ENCODE measurements around the gene ACTN4.
"Not testable (repeated sequence)": the region's sequence is repeated elsewhere in the genome, so short reads cannot be mapped to it uniquely, and the experiment has no call there.

Gene ACTN4

DNA sequence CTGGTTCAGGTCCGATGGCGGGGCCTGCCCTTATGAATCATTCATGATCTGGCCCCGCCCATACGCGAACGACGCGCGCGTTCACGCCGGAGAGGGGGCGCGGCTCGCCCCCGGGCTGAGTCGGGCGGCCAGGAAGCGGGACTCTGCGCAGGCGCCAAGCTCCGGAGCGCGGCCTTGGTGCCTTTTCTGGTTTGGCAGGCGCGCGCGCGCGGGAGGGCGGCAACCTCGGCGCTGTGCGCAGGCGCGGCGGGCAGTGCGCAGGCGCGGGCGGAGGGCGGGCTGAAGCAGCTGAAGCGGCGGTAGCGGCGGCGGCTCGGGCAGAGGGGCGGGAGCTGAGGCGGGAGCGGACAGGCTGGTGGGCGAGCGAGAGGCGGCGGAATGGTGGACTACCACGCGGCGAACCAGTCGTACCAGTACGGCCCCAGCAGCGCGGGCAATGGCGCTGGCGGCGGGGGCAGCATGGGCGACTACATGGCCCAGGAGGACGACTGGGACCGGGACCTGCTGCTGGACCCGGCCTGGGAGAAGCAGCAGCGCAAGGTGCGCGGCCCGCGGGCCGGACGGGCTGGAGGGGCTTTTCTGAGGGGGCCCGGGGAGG is at the start of gene ACTN4:
ACTN4 (plus strand) TSS at position 282 of the 598 bp plus-strand sequence; CDS start at position 379, 97 bp downstream.
- DNase-seq, result peak; percentile 93

DNA sequence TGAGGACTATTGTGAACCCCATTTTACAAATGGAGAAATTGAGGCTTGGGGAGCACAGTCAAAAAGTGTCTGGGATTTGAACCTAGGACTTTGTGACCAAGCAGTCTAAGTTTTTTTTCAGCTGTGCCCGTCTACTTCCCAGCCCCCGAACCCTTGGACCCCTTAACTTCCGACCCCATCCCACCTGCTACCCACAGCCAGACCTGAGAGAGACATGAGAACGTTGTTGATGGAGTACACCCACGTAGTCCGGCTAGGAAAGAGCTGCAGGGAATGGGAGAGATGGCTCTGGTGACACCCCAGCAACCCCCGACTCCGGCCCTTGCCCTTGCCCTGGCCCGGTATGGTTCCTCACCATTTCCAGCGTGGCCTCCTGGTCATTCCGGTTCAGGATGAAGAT is 47.7 kb upstream of the ACTN4 start:
- DNase-seq, result no peak

DNA sequence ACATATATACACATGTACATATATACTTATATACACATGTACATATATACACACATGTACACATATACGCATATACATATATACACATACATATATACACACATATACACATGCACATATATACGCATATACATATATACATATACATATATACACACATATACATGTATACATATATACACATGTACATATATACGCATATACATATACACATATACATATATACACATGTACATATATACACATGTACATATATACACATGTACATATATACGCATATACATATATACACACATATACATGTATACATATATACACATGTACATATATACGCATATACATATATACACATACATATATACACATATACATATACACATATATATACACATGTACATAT is 44.6 kb upstream of the ACTN4 start:
- DNase-seq, result not testable (repeated sequence)

- no peak for DNase-seq
Observed at GRCh38 chr19:38606131-38606530, 41.3 kb upstream of the ACTN4 start.

DNA sequence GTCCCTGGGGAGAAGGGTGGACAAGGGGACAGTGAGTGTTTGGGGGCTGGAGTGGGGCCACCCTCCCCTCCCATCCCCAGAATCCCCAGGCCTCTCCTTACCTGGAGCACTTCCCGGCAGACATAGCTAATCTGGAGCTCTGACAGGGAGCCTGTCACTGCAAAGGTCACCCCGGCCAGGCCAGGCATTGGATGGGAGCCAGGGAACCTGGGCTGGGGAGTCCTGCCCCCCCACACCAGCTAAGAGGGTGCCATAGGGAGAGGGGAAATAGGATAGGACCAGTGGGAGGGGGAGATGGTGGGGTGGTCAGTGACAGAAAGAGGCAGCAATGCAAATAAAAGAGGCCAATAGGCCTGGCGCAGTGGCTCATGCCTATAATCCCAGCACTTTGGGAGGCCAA is 33.2 kb upstream of the ACTN4 start:
- DNase-seq, result no peak

GRCh38 chr19:38615007-38615581 is 32.4 kb upstream of the ACTN4 start:
- DNase-seq, result no peak

DNA sequence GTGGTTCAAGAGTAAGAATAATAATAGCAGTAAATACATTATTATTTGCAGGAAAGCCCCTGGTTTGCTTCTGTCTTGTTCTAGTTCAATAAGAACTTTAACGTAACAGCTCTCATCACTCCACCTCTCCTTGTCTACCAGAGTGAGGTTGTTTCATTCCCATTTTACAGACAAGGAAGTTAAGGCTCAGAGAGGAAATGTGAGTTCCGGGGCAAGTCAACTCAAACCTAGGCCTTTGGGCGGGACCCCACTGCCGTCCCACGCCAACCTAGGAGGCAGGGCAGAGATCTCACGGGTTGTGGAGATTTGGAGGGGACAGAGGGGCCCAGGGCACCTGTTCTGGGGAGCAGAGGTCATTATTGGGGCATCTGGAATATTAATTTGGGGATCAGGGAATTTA is 31.2 kb upstream of the ACTN4 start:
- DNase-seq, result no peak

DNA sequence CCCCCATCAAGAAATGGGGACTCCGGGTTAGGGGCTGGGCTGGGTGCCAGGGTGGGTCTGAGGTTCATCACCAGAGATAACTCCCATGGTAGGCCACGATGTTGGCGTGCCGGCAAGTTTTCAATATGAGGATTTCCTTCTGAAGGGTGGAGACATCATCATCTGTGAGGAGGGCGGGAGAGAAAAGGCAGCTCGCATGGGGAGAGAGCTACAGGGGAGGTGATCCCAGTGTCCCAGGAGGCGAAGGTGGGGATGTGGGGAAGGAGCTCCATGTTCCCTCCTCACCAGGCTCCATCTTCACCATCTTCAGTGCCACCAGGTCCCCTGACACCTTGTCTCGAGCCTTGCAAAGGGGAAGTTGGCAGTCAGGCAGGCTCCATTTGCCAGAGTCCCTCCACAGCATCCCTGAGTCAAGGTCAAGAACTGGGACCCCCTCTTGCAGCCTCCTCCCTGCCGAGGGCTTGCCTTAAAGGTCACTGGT is 30.1 kb upstream of the ACTN4 start:
- DNase-seq, result no peak

DNA sequence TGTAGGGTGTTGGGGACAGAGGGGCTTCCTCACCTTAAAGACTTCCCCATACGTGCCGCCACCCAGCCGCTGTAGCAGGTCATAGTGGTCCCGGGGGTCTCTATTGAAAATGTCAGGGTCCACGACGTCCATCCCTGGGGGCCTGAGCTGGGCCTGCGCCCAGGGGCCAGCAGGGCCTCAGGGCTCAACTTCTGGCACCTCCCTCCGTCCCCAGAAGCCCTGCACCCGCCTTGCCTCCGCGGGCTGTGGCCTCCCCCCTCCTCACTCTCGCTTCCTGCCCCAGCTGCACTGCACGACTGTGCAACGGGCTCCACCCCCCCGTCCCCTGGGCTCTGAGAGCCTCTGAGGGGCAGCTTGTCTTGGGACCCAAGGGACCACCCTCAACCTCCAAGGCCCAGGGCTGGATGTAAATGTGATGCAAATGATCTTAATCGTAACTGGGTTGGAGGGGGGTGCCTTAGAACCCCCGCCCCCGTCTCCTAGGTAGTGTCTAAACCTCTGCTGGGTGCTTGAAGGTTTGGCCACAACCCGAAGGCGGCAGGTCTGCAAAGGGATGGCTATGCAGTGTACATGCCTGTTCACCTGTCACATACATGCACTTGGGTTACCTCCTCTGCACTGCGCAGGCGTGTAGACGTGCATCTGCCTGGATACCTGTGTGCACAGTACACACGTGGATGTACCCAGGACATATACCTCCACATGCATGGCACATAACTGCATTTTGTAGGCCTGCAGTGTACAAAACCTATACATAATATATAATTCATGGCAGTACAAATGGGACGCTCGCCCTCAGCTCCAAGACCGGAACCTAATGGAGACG is 29.5 kb upstream of the ACTN4 start, which contains the start of gene MAP4K1:
MAP4K1 (minus strand) TSS at position 190 of the 826 bp plus-strand sequence; CDS start at position 132, 58 bp downstream.
- no peak for DNase-seq

GRCh38 chr19:38618590-38619360 is 28.7 kb upstream of the ACTN4 start, which contains the start of gene EIF3K:
TSS of gene EIF3K (plus strand) at chr19:38619188. CDS start at chr19:38619269, 81 bp downstream.
- DNase-seq, result peak; percentile 97

DNA sequence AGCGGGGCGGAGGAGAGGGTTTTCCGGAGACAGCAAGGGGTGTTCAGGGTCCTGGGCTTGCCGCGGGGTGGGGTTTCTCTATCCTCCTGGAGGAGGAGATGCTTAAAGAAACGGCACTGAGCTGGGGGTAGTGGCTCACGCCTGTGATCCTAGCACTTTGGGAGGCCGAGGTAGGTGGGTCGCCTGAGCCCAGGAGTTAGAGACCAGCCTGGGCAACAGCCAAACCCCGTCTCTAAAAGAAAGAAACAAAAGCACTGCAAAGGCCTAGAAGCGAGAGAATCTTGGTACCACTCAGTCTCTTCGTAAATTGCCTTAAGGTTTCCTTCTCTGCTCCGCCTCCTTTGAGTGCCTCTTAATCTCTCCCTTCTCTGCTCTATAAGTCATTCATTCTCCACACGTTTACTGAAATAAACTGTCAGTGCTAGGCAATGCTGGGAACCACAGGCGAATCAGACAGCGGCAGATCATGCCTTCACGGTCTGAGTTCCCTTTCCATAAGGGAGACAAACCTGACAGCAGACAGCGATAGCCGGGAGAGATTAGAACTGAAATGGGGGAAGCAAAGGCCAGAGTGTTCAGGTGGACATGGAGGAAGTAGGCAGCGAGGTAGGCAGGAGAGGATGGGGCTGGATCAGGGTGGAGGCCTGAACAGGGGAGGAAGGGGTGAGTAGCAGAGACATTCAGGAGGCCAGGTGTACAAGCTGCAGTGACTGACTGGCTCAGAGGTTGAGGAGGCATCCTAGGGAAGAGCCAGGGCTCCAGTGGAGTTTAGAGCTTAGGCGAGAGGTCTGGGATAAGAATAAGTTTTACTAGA is 27.9 kb upstream of the ACTN4 start:
- no peak for DNase-seq

DNA sequence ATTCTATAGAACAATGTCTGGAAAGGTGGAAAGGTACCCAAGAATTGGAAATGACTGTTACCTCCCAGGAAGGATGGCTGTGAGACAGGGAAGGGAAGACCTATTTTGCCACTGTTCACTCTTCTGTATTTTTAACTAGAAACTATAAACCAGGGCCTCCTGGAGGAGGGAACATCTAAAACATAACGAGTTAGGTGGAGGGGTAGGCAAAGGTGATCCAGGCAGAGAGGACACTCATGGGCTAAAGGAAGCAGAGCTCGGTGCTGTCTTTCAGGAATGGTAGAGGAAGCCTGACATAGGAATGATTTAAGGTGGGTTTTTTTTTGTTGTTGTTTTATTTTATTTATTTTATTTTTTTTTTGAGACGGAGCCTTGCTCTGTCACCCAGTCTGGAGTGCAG is 22.6 kb upstream of the ACTN4 start:
- DNase-seq, result no peak

- DNase-seq, result no peak
Observed at GRCh38 chr19:38626401-38626800, 21.0 kb upstream of the ACTN4 start.

DNA sequence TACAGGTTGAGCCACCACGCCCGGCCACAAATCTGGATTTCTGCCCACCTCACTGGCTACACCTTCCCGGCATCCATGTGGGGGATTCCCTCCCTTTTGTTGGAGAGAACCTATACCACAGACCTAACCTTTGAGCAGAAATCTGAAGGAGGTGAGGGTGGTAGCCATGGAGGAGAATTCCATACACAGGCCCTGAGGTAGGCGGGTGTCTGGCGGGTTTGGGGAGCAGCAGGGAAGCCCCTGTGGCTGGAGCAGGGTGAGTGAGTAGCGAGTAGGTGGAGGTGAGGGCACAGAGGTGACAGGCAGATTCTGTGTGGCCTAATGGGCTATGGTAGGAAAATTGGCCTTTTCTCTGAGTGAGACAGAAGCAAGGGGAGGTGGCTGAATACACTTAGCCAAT is 17.9 kb upstream of the ACTN4 start:
- DNase-seq, result no peak

GRCh38 chr19:38631301-38631700 is 16.1 kb upstream of the ACTN4 start:
- not testable (repeated sequence) for DNase-seq

- not testable (repeated sequence) for DNase-seq
Observed at GRCh38 chr19:38631811-38632475, 15.5 kb upstream of the ACTN4 start.

DNA sequence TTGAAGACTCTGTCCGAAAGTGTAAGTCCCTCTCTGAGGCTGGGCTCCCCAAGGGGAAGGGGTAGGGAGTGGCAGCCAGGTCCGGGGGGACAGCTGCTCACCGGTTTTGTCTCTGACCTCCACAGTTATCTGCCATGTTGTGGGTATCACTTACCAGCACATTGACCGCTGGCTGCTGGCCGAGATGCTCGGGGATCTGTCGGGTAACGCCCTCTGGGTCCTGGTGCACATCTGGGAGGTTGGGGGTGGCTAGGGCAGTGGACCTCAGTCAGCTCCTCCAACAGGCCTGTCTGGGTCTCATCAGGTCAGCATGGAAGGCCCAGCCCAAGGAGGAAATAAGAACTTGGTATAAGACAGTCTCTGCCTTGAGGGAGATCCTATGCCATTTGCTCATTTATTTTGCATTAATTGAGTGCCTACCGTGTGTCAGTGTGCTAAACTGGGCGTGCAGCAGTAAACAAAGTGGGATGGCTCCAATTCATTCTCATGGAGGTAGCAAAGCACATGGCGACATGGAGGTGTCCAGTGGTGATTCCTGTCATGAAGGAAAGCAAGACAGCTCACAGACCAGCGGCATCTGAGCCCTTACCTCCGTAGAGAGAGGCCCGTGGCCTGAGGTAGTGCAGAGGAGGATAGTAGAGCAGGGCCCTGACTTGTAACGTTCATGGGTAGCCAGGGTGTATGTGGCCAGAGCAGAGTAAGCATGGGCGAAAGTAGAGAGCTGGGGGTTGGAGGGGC is 14.8 kb upstream of the ACTN4 start:
- no peak for DNase-seq

- DNase-seq, result peak; percentile 16
Observed at GRCh38 chr19:38634757-38635482, 12.5 kb upstream of the ACTN4 start.

DNA sequence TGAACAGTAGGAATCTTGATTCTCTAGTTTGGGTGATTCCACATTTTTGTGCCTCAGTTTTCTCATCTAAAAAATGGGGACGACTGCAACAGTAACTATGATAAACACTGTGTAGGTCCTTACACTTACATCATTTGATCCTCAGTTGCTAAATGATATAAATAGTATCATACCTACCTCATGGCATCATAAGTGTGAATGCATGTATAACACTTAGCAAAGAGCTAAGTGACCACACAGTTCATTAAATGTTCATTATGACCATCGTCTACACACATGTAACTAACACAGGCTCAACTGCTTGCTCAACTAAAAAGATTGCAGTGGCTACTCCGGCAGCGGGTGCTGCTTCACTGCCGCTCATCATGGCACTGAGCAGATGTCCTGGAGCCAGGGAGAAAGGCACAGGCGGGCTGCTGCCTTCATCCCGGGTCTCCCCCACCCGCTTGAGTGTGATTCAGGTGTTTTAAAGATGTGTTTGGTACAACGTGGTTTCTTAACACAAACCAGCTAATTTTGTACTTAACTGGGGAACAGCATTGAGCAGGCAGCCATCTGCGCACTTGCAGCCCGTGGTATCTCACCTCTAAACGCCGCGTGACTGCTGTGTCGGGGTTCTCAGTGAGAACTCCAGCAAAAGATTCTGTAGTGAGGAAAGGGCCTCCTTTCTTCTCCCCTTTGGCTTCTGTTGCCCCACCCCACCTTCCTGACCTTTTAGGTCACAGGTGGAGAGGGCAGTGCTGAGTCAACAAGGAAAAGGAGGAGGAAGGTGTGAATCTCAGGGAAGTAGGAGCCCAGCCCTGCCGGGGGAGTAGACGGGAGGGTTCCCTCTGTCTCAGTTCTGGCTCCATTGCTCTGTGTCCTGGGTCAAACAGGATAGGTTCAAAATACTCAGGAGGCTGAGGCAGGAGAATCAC is 11.7 kb upstream of the ACTN4 start:
- DNase-seq, result no peak
